Mesothelial cell of epicardium (in vitro differentiated cells): Measurements from ENCODE around the gene OS9. TPM values are rescaled to one million over a fixed set of nuclear protein-coding genes. Genes with fewer than 3 reads are reported as not detected.

Experiments used
- DNase-seq, 2 experiments: peaks; one replicate each; pipeline ENCODE4 v3.0.0; 2021; ENCODE audit warnings: low spot score in 2 of 2; ENCODE audit not compliant: unreplicated experiment in 2 of 2
- H3K27ac Mint-ChIP-seq: 2 replicates; pipeline ENCODE4 v1.8.0; 2021; ENCODE audit warnings: mixed read lengths
- H3K27me3 Mint-ChIP-seq: 2 replicates; pipeline ENCODE4 v1.8.0; 2021; ENCODE audit warnings: low read depth, mixed read lengths
- H3K36me3 Mint-ChIP-seq: 2 replicates; pipeline ENCODE4 v1.8.0; 2021; ENCODE audit warnings: mixed read lengths
- H3K4me1 Mint-ChIP-seq: 2 replicates; pipeline ENCODE4 v1.8.0; 2021; ENCODE audit warnings: mixed read lengths
- H3K4me3 Mint-ChIP-seq: 2 replicates; pipeline ENCODE4 v1.8.0; 2021; ENCODE audit warnings: mild to moderate bottlenecking, moderate library complexity, mixed read lengths
- H3K9me3 Mint-ChIP-seq: 2 replicates; pipeline ENCODE4 v1.8.0; 2021; ENCODE audit warnings: mixed read lengths
- total RNA-seq: library from RNA; stranded (reverse); gene quantifications from 3 replicates; pipeline ENCODE4 v1.2.1, GENCODE V29; 2021
- TF ChIP-seq, protein P1 (sequence below): fragments of 200-600 bp; sonication (generic); IDR thresholded peaks from one replicate; pipeline ENCODE4 v1.5.0; 2021; ENCODE audit warnings: antibody characterized with exemption; ENCODE audit not compliant: unreplicated experiment

Gene OS9
- total RNA-seq, 1 donor from 2014 or later: 166 TPM

DNA sequence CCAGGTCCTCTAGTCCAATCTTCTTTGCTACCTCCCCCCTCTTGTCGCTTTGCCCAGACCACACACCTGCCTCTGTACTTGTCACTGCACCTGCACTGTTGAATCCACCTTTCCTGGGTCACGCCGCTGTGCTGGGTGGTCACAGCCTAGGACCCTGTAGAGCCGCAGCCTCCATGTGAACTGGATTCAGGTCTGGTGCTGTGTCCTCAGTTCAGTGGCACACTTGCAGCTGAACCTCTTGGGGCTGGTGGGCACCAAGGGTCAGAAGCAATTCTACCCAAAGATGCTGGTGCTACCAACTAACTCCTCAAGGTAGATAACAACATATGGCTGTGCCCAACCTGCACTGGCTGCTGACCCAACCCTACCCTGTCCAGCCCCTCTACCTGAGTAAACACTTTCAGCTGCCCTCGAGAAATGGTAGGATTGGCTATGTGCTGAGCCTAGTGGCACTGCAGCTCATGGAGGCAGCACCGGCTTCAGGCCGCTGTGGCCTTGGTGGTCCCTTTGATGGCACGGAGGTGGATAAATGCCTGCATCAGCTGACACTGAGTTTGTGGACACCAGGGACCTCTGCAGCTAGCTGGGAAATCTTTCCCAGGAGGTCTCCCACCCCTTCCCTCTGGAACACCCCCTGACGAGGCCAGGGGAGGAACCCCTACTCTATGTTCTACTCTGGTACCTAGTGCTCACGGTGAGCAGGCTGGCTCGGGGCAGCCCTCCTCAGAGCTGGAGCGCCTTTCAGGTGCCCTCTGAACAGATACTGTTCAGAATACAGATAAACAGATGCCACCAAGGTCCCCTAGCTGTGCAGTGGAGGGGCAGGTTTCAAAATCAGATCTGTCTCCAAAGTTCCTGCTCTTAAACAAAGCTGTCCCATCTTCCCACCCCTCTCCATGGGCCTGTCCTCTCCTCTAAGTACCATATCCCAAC, 30.3 kb downstream of the OS9 start:
- H3K4me3 Mint-ChIP-seq: no peak overlapping the region
- TF ChIP-seq, protein P1, sequence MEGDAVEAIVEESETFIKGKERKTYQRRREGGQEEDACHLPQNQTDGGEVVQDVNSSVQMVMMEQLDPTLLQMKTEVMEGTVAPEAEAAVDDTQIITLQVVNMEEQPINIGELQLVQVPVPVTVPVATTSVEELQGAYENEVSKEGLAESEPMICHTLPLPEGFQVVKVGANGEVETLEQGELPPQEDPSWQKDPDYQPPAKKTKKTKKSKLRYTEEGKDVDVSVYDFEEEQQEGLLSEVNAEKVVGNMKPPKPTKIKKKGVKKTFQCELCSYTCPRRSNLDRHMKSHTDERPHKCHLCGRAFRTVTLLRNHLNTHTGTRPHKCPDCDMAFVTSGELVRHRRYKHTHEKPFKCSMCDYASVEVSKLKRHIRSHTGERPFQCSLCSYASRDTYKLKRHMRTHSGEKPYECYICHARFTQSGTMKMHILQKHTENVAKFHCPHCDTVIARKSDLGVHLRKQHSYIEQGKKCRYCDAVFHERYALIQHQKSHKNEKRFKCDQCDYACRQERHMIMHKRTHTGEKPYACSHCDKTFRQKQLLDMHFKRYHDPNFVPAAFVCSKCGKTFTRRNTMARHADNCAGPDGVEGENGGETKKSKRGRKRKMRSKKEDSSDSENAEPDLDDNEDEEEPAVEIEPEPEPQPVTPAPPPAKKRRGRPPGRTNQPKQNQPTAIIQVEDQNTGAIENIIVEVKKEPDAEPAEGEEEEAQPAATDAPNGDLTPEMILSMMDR: no peak
- no peaks in the 10 kb centered on the region for H3K9me3 Mint-ChIP-seq
- H3K4me1 Mint-ChIP-seq: peaks cover 4% of the 10 kb centered on the region
- H3K27ac Mint-ChIP-seq: no peak overlapping the region
- peaks cover 14% of the 10 kb centered on the region for H3K36me3 Mint-ChIP-seq
- peaks cover 64% of the 10 kb centered on the region for H3K27me3 Mint-ChIP-seq
- DNase-seq: no peak

DNA sequence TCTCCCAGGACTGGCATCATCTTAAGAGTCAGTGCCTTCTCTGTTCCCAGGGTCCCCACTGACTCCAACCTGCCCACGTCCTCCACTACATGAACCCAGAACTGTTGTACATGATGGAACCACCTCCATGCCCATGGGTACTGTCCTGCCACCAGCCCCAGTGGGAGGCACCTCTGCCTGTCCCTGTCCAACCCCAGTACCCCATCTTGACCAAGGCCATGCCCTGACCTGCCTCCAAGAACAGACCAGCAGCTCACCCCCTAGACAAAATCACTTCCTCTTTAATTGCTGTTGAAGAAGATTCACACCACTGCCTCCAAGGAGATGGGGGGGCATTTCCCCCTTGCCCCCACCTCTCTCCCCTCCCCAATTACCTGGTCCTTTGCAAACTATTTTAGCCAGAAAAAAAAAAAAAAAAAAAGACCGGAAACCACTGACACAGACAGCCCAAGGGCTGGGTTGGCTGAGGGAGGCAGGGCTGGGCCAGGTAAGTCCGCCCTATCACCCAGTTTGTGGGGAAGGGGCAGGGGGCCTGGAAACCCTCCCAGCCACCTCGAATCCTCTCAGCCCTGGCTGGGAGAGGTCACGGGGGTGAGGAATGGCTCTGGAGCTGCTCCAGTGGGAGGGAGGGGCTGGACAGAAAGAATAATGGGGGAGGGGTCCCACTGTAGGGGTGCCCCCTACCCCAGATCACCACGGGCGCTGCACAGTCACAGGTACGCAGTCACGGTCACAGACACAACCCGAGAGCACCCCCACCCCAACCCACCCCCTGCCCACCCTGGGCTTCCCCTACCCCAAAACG, 31.2 kb downstream of the OS9 start:
- H3K27ac Mint-ChIP-seq: no peak overlapping the region
- H3K36me3 Mint-ChIP-seq: peaks cover 11% of the 10 kb centered on the region
- DNase-seq: no peak
- H3K27me3 Mint-ChIP-seq: peaks cover 73% of the 10 kb centered on the region
- H3K9me3 Mint-ChIP-seq: no peaks in the 10 kb centered on the region
- H3K4me3 Mint-ChIP-seq: no peak overlapping the region
- TF ChIP-seq, protein P1: no peak
- peaks cover 4% of the 10 kb centered on the region for H3K4me1 Mint-ChIP-seq

DNA sequence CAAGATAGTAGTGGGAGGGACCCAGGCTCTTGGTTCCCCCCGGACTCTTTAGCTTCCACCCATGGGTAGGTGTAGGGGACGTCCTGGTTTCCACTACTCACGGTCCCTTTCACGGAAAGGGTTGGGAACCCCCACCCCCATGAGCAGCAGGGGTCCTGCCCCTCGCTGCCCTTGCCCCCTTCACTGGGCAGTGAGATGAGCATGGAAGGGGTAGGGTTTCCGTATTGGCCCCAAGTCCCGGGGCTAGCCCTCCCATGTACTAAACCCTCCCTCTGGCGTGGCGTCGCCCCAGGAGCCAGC, 31.9 kb downstream of the OS9 start:
- DNase-seq: peak in 1 of 2 experiments; percentile 26
- Mint-ChIP-seq H3K27ac (no peak overlapping the region), H3K36me3 (peaks cover 10% of the 10 kb centered on the region), H3K27me3 (peaks cover 79% of the 10 kb centered on the region), H3K4me3 (peak overlapping the region; percentile 75), H3K9me3 (no peaks in the 10 kb centered on the region), H3K4me1 (peaks cover 4% of the 10 kb centered on the region)
- TF ChIP-seq, protein P1: no peak

DNA sequence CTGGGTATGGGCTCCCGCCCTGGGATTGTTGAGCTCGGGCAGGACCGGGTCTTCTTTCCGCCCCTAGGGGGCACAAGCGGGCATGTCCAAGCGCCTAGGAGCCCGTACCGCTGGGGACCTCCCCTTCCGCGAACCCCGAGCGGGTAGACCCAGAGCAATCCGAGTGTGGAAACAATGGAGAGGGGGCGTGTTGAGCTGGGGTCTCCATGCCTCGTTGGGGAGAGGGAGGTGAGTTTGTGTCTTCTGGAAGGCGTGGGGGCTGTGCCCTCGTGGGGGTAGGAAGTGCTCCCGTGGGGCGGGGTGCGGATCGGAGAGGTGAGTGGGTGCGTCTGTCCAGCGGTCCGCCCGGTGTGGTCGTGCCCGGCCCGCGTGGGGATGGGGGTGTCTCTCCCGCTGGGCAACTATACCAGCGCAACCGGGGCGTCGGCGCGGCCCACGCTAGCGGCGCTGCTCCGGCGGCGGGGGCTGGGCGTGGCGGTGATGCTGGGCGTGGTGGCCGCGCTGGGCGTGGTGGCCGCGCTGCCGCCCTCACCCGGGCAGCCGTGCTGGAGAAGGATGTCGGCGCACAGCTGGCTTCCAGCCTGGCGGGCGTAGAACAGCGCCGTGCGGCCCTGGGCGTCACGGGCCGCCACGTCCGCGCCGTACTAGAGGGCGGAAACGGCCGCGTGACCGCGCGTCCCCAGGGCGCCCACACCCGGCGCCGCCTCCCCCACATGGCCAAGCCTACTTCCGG, 32.4 kb downstream of the OS9 start:
- TF ChIP-seq, protein P1: peak; percentile 64
- Mint-ChIP-seq H3K4me1 (peaks cover 4% of the 10 kb centered on the region), H3K9me3 (no peaks in the 10 kb centered on the region), H3K27me3 (peaks cover 84% of the 10 kb centered on the region), H3K27ac (no peak overlapping the region), H3K36me3 (peaks cover 7% of the 10 kb centered on the region), H3K4me3 (peak overlapping the region; percentile 75)
- peak; percentile 40 to 75 for DNase-seq
